ENCODE results near the gene PARD6B. TPM values are rescaled to one million over a fixed set of nuclear protein-coding genes. Genes with fewer than 3 reads are reported as not detected.

PARD6B gene
- total RNA-seq, 1 experiment from 2014 or later = 41.3 TPM

- Histone ChIP-seq H2AFZ (ENCODE audit: low read depth, low read length, poor library complexity, severe bottlenecking) (peak overlapping the region; percentile 43), H3K9ac (ENCODE audit: low read length) (no peak overlapping the region), H4K20me1 (ENCODE audit: insufficient read depth) (no peaks in the 10 kb centered on the region), H3K4me1 (ENCODE audit: control insufficient read depth in 1 of 2, insufficient read depth in 2 of 2, low read length in 2 of 2) (peaks cover 44 to 87% of the 10 kb centered on the region in 2 experiments), H3K9me2 (ENCODE audit: insufficient read depth) (no peaks in the 10 kb centered on the region), H3K36me3 (ENCODE audit: control insufficient read depth in 1 of 2, insufficient read depth in 2 of 2, low read length in 2 of 2) (no peaks in the 10 kb centered on the region), H3K79me2 (ENCODE audit: insufficient read depth, low read length) (no peaks in the 10 kb centered on the region), H3K27me3 (ENCODE audit: insufficient read depth, low read length) (no peaks in the 10 kb centered on the region), H3K9me3 (ENCODE audit: control insufficient read depth in 1 of 2, insufficient read depth in 1 of 2, low read depth in 1 of 2, low read length in 2 of 2) (no peaks in the 10 kb centered on the region), H3K27ac (ENCODE audit: low read depth, low read length) (no peak overlapping the region), H3K4me3 (replicated peaks in 1 of 2; ENCODE audit: low read depth in 1 of 2, low read length in 2 of 2) (no peak overlapping the region), H3K4me2 (ENCODE audit: low read length) (no peak overlapping the region)
- DNase-seq (ENCODE audit: low read depth, low spot score) = no peak
- intact Hi-C loops (cut with micrococcal nuclease) = no loop called here
- TF ChIP-seq EZH2 (IDR thresholded peaks at IDR 0.05) (no peak), POLR2AphosphoS5 (IDR thresholded peaks at IDR 0.05; ENCODE audit: low read depth, low read length) (no peak), CTCF (IDR thresholded peaks at IDR 0.05 in 2 of 3, conservative IDR thresholded peaks at IDR 0.05 in 1 of 3; ENCODE audit: borderline replicate concordance in 1 of 3, insufficient read depth in 1 of 3, low read depth in 2 of 3, low read length in 2 of 3) (no peak), CBX3 (IDR thresholded peaks at IDR 0.05; ENCODE audit: low read depth) (no peak)
- ChIA-PET RAD21 (ENCODE audit: low non-redundant PET in 1 of 2, low total read pairs in 2 of 2, uncharacterized antibody in 2 of 2, unreplicated experiment in 2 of 2) (no interaction called here), CTCF (no interaction called here), POLR2A (interaction anchor here (1.7 kb wide), 1 partner anchor 7 kb away, joined by 9 read pairs; no protein-coding TSS in a partner anchor)
- no peak for ATAC-seq
- no TSS peak for BruUV-seq (replicated peaks)
These were observed 9.5 kb upstream of the PARD6B start for GRCh38 chr20:50721881-50722281.

GRCh38 chr20:50722424-50723155, 8.8 kb upstream of the PARD6B start:
- Histone ChIP-seq H4K20me1 (ENCODE audit: insufficient read depth) (no peaks in the 10 kb centered on the region), H3K4me3 (replicated peaks in 1 of 2; ENCODE audit: low read depth in 1 of 2, low read length in 2 of 2) (no peak overlapping the region), H3K9me2 (ENCODE audit: insufficient read depth) (no peaks in the 10 kb centered on the region), H3K4me1 (ENCODE audit: control insufficient read depth in 1 of 2, insufficient read depth in 2 of 2, low read length in 2 of 2) (peaks cover 49 to 87% of the 10 kb centered on the region in 2 experiments), H3K79me2 (ENCODE audit: insufficient read depth, low read length) (no peaks in the 10 kb centered on the region), H3K9ac (ENCODE audit: low read length) (no peak overlapping the region), H3K27me3 (ENCODE audit: insufficient read depth, low read length) (no peaks in the 10 kb centered on the region), H3K4me2 (ENCODE audit: low read length) (no peak overlapping the region), H2AFZ (ENCODE audit: low read depth, low read length, poor library complexity, severe bottlenecking) (peak overlapping the region; percentile 43), H3K36me3 (ENCODE audit: control insufficient read depth in 1 of 2, insufficient read depth in 2 of 2, low read length in 2 of 2) (no peaks in the 10 kb centered on the region), H3K9me3 (ENCODE audit: control insufficient read depth in 1 of 2, insufficient read depth in 1 of 2, low read depth in 1 of 2, low read length in 2 of 2) (no peaks in the 10 kb centered on the region), H3K27ac (ENCODE audit: low read depth, low read length) (no peak overlapping the region)
- POLR2A ChIA-PET = no interaction called here
- RAD21 ChIA-PET (ENCODE audit: low non-redundant PET in 1 of 2, low total read pairs in 2 of 2, uncharacterized antibody in 2 of 2, unreplicated experiment in 2 of 2) = interaction anchor here in 1 of 2 experiments (0.7 kb wide), 1 partner anchor 24 kb away, joined by 3 read pairs; no protein-coding TSS in a partner anchor
- ATAC-seq = no peak
- CTCF ChIA-PET = no interaction called here
- BruUV-seq (replicated peaks) = no TSS peak
- DNase-seq (ENCODE audit: low read depth, low spot score) = no peak
- intact Hi-C loops (cut with micrococcal nuclease) = no loop called here
- TF ChIP-seq REST (IDR thresholded peaks at IDR 0.05; ENCODE audit: low read depth) (no peak), SP1 (IDR thresholded peaks at IDR 0.05; ENCODE audit: low read depth) (no peak), ZBTB33 (IDR thresholded peaks at IDR 0.05; ENCODE audit: extremely low read depth, insufficient replicate concordance, low read length) (no peak), ELF1 (IDR thresholded peaks at IDR 0.05; ENCODE audit: borderline replicate concordance, low read depth) (no peak), EZH2 (IDR thresholded peaks at IDR 0.05) (no peak), JUND (IDR thresholded peaks at IDR 0.05) (no peak), CEBPB (IDR thresholded peaks at IDR 0.05; ENCODE audit: low read depth) (no peak), FOSL1 (IDR thresholded peaks at IDR 0.05; ENCODE audit: low read depth) (no peak), POLR2A (IDR thresholded peaks at IDR 0.05; ENCODE audit: borderline replicate concordance, extremely low read depth, insufficient read depth, insufficient read length) (no peak)

All from HCT116 (cell line).